HepG2 (cell line): ENCODE results near the gene UBR1. TPM values are rescaled to one million over a fixed set of nuclear protein-coding genes. Genes with fewer than 3 reads are reported as not detected.
A peak's percentile ranks its signal among the peaks of the same experiment; 100 is the strongest.

ENCODE experiments used
- ATAC-seq: fragments of 200-7000 bp; cut with Tn5 transposase; 3 replicates; pipeline ENCODE4 v1.9.1; 2020; ENCODE audit warnings: mild to moderate bottlenecking, moderate library complexity
- BruUV-seq: library from RNA; stranded (reverse); fragments of 400-500 nt; replicated peaks from 2 replicates; lab custom pipeline; 2021; lab: Mats Ljungman, UMichigan
- CTCF ChIA-PET: fragments of 300-600 bp; formaldehyde crosslinking; extraction: SDS; loops from one replicate; lab custom pipeline; 2021; ENCODE audit warnings: low total read pairs, inconsistent platforms, low intra/inter-chr PET ratio; lab: Yijun Ruan, JAX
- POLR2A ChIA-PET: fragments of 350-600 bp; sonication (Branson Sonifier 250); formaldehyde crosslinking; loops from one replicate; lab custom pipeline; 2020; ENCODE audit warnings: antibody characterized with exemption, inconsistent platforms; lab: Yijun Ruan, JAX
- DNase-seq: peaks from one replicate; pipeline ENCODE4 v3.0.0-alpha.2; 2015; ENCODE audit warnings: low spot score
- FAIRE-seq: peaks from 3 replicates; lab custom pipeline; 2011; peaks lifted over from hg19 to GRCh38; lab: Jason Lieb, UNC
- H2AFZ ChIP-seq: one replicate; pipeline ENCODE4 v1.6.1; 2011; ENCODE audit warnings: low read length, inconsistent platforms
- H3K27ac ChIP-seq: fragments of 300-600 bp; 3 replicates; pipeline ENCODE4 v1.8.0; 2011; ENCODE audit warnings: mixed run types, mild to moderate bottlenecking, mixed read lengths, low read length, inconsistent platforms; ENCODE audit not compliant: insufficient read depth; ENCODE audit errors: extremely low read length
- H3K27me3 ChIP-seq, 2 experiments: fragments of 200-600 bp in 1 of 2; 2 replicates in 1 of 2; 3 replicates in 1 of 2; pipeline versions ENCODE4 v1.6.0 to v1.8.0; 2011; ENCODE audit warnings: low read length in 2 of 2, mild to moderate bottlenecking in 2 of 2, moderate library complexity in 2 of 2, inconsistent platforms in 1 of 2; ENCODE audit not compliant: insufficient read depth in 2 of 2, control insufficient read depth in 1 of 2
- H3K36me3 ChIP-seq, 2 experiments: fragments of 200-600 bp in 1 of 2; replicated peaks in 1 of 2; 2 replicates in 1 of 2; 3 replicates in 1 of 2; pipeline versions ENCODE4 v1.5.1 to v1.8.0; 2011; ENCODE audit warnings: low read length in 2 of 2, inconsistent platforms in 1 of 2; ENCODE audit not compliant: insufficient read depth in 2 of 2, control insufficient read depth in 1 of 2
- H3K4me1 ChIP-seq: 2 replicates; pipeline ENCODE4 v1.5.1; 2012; ENCODE audit warnings: low read length, inconsistent platforms; ENCODE audit not compliant: insufficient read depth
- H3K4me2 ChIP-seq: 2 replicates; pipeline ENCODE4 v1.6.0; 2011; ENCODE audit warnings: low read depth, low read length, inconsistent platforms
- H3K4me3 ChIP-seq, 3 experiments: fragments of 200-600 bp in 1 of 3; sonication (generic), shearing (Covaris generic) in 1 of 3; replicated peaks in 1 of 3; 2 replicates each; pipeline ENCODE4 v1.5.1; 2011 to 2016; ENCODE audit warnings: low read length in 3 of 3, inconsistent platforms in 2 of 3, low read depth in 2 of 3, mild to moderate bottlenecking in 2 of 3, control low read depth in 1 of 3, mixed read lengths in 1 of 3; ENCODE audit not compliant: insufficient read depth in 1 of 3
- H3K79me2 ChIP-seq: one replicate; pipeline ENCODE4 v1.6.1; 2011; ENCODE audit warnings: low read length, inconsistent platforms; ENCODE audit not compliant: insufficient read depth
- H3K9ac ChIP-seq: 2 replicates; pipeline ENCODE4 v1.6.0; 2011; ENCODE audit warnings: mild to moderate bottlenecking, low read depth, low read length, inconsistent platforms; ENCODE audit not compliant: insufficient read depth
- H3K9me3 ChIP-seq: 2 replicates; pipeline ENCODE4 v1.5.1; 2012; ENCODE audit warnings: mild to moderate bottlenecking, low read length
- H4K20me1 ChIP-seq: 2 replicates; pipeline ENCODE4 v1.6.0; 2011; ENCODE audit warnings: inconsistent platforms, mild to moderate bottlenecking, low read length, moderate library complexity; ENCODE audit not compliant: insufficient read depth
- CEBPB ChIP-seq: IDR thresholded peaks from 2 replicates; pipeline ENCODE4 v1.6.1; 2011; ENCODE audit warnings: low read depth, low read length, improper control_type of control experiment, borderline replicate concordance
- CREM ChIP-seq, 2 experiments: sonication (generic) in 1 of 2; formaldehyde crosslinking in 1 of 2; IDR thresholded peaks; 2 replicates each; pipeline versions ENCODE4 v1.4.0 to v1.6.1; 2016 to 2020; ENCODE audit warnings: antibody characterized with exemption in 1 of 2, mild to moderate bottlenecking in 1 of 2, missing genetic modification reagents in 1 of 2
- EEA1 ChIP-seq: sonication (generic); formaldehyde crosslinking; IDR thresholded peaks from 2 replicates; pipeline ENCODE4 v1.5.1; 2020; ENCODE audit warnings: mild to moderate bottlenecking, missing genetic modification reagents, borderline replicate concordance
- FOXP1 ChIP-seq, 2 experiments: fragments of 450-650 bp in 1 of 2; IDR thresholded peaks; 2 replicates each; pipeline ENCODE4 v1.6.1; 2017 to 2018; ENCODE audit warnings: antibody characterized with exemption in 1 of 2
- HNF4A ChIP-seq: sonication (generic); formaldehyde crosslinking; IDR thresholded peaks from 2 replicates; pipeline ENCODE4 v1.4.0; 2020; ENCODE audit warnings: missing genetic modification reagents
- NR2C2 ChIP-seq: sonication (generic); formaldehyde crosslinking; IDR thresholded peaks from 2 replicates; pipeline ENCODE4 v1.4.0; 2020; ENCODE audit warnings: missing genetic modification reagents, mild to moderate bottlenecking, moderate library complexity, borderline replicate concordance
- NR2F1 ChIP-seq, 2 experiments: fragments of 450-650 bp in 1 of 2; formaldehyde crosslinking in 1 of 2; IDR thresholded peaks; 2 replicates each; pipeline versions ENCODE4 v1.5.0 to v1.6.1; 2016 to 2020; ENCODE audit warnings: mild to moderate bottlenecking in 1 of 2, missing compliant biosample characterization in 1 of 2, missing genetic modification reagents in 1 of 2, moderate library complexity in 1 of 2
- NR2F2 ChIP-seq: IDR thresholded peaks from 2 replicates; pipeline ENCODE4 v1.6.1; 2012; ENCODE audit warnings: low read depth, inconsistent platforms, borderline replicate concordance
- SALL1 ChIP-seq: sonication (generic); formaldehyde crosslinking; IDR thresholded peaks from 2 replicates; pipeline ENCODE4 v1.8.0; 2022; ENCODE audit warnings: mild to moderate bottlenecking, missing genetic modification reagents
- ZNF891 ChIP-seq: sonication (generic); formaldehyde crosslinking; IDR thresholded peaks from 2 replicates; pipeline ENCODE4 v1.5.0; 2020; ENCODE audit warnings: mild to moderate bottlenecking, missing genetic modification reagents
- WGBS: methylation state at CpG from one replicate; pipeline ENCODE4 v1.1.6; 2017; ENCODE audit warnings: low lambda C conversion rate; 5-methylcytosine and 5-hydroxymethylcytosine counted together
- in situ Hi-C: cut with HindIII; loops from 2 replicates; pipeline ENCODE4 v1.10.0; 2017; ENCODE audit warnings: low pct_unique_long_range_greater_than_20kb; ENCODE audit not compliant: extremely low pct_ligation_motif_present
- intact Hi-C: fragments of 100-400 bp; cut with micrococcal nuclease; formaldehyde crosslinking; loops from one replicate; pipeline ENCODE4 v1.10.0; 2022; ENCODE audit not compliant: unreplicated experiment
- polyA plus RNA-seq, 8 experiments: library from polyadenylated mRNA; depleted of rRNA in 3 of 8; stranded (reverse) in 7 of 8; unstranded in 1 of 8; fragments of >200 nt; fragmentation: Illumina TruSeq in 4 of 8; extraction: Trizol in 4 of 8; gene quantifications; 2 replicates each; pipeline versions ENCODE4 v1.2.1 to v1.2.3, GENCODE V29; 2011 to 2016; ENCODE audit warnings: low read depth in 4 of 8, missing spikeins in 1 of 8, mixed read lengths in 1 of 8; ENCODE audit not compliant: insufficient read depth in 1 of 8
- total RNA-seq, 5 experiments: library from RNA; depleted of rRNA; stranded (reverse); fragments of >200 nt; fragmentation: Illumina TruSeq; extraction: Trizol; gene quantifications; 2 replicates each; pipeline ENCODE4 v1.2.3, GENCODE V29; 2016; ENCODE audit warnings: low read depth in 1 of 5
- TF ChIP-seq, protein P1 (sequence below): sonication (generic); formaldehyde crosslinking; IDR thresholded peaks from 2 replicates; pipeline ENCODE4 v1.5.0; 2020; ENCODE audit warnings: mild to moderate bottlenecking, missing genetic modification reagents
- TF ChIP-seq, protein P2 (sequence below): sonication (generic); formaldehyde crosslinking; IDR thresholded peaks from 2 replicates; pipeline ENCODE4 v1.5.0; 2020; ENCODE audit warnings: missing genetic modification reagents
- TF ChIP-seq, protein P3 (sequence below): IDR thresholded peaks from 2 replicates; pipeline ENCODE4 v1.6.1; 2012; ENCODE audit warnings: low read depth, low read length, improper control_type of control experiment
- TF ChIP-seq, protein P4 (sequence below): IDR thresholded peaks from 2 replicates; pipeline ENCODE4 v1.6.1; 2016; ENCODE audit warnings: control low read depth

The UBR1 gene
- total and polyA plus RNA-seq, 2 of the 13 experiments (the other 11 are each of a cell fraction or from before 2014, with no cell fraction given): 6.4 to 18.0 TPM

DNA sequence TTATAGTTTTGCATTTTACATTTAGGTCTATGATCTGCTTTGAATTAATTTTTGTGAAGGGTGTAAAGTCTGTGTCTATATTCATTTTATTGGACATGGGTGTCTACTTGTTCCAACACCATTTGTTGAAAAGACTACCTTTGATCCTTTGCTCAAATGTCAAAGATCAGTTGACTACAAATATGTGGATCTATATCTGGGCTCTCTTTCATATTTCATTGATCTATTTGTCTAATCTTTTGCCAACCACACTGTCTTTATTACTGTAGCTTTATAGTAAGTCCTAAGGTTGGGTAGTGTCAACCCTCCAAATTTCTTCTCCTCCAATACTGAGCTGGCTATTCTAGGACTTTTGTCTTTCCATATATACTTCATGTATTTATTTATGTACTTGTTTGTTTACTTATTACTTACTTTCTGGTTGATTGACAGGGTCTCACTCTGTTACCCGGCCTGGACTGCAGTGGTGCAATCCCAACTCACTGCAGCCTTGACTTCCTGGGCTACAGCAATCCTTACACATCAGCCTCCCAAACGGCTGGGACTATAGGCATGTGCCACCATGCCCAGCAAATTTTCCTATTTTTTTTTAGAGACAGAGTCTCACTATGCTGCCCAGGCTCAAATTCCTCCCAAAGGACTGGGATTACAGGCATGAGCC lies 131.5 kb downstream of the UBR1 start:
- FAIRE-seq: no peak
- CTCF ChIA-PET: no interaction called here
- POLR2A ChIA-PET: no interaction called here
- Histone ChIP-seq H3K27ac (peak overlapping the region; percentile 38), H3K4me2 (no peak overlapping the region), H3K4me1 (peaks cover 20% of the 10 kb centered on the region), H3K27me3 (no peaks in the 10 kb centered on the region), H3K36me3 (peaks cover 6 to 34% of the 10 kb centered on the region in 2 experiments; a peak in 4 of 5 replicates), H3K79me2 (no peaks in the 10 kb centered on the region), H3K9me3 (no peaks in the 10 kb centered on the region), H4K20me1 (no peaks in the 10 kb centered on the region), H3K4me3 (no peak overlapping the region), H3K9ac (no peak overlapping the region), H2AFZ (no peak overlapping the region)
- intact Hi-C loops: no loop called here
- 25% methylated on average over 2 of the region's 2 CpGs for WGBS
- no peak for DNase-seq
- in situ Hi-C loops: no loop called here
- no TSS peak for BruUV-seq
- ATAC-seq: peak; percentile 85
- no peak for TF ChIP-seq ZNF891
- TF ChIP-seq, protein P1, sequence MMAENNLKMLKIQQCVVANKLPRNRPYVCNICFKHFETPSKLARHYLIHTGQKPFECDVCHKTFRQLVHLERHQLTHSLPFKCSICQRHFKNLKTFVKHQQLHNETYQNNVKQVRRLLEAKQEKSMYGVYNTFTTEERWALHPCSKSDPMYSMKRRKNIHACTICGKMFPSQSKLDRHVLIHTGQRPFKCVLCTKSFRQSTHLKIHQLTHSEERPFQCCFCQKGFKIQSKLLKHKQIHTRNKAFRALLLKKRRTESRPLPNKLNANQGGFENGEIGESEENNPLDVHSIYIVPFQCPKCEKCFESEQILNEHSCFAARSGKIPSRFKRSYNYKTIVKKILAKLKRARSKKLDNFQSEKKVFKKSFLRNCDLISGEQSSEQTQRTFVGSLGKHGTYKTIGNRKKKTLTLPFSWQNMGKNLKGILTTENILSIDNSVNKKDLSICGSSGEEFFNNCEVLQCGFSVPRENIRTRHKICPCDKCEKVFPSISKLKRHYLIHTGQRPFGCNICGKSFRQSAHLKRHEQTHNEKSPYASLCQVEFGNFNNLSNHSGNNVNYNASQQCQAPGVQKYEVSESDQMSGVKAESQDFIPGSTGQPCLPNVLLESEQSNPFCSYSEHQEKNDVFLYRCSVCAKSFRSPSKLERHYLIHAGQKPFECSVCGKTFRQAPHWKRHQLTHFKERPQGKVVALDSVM: peak; percentile 67
- TF ChIP-seq EEA1 (CRISPR knock-in tag): no peak
- TF ChIP-seq CEBPB: peak; percentile 58; the same call in 1 of the 2 replicates
- TF ChIP-seq, protein P2, sequence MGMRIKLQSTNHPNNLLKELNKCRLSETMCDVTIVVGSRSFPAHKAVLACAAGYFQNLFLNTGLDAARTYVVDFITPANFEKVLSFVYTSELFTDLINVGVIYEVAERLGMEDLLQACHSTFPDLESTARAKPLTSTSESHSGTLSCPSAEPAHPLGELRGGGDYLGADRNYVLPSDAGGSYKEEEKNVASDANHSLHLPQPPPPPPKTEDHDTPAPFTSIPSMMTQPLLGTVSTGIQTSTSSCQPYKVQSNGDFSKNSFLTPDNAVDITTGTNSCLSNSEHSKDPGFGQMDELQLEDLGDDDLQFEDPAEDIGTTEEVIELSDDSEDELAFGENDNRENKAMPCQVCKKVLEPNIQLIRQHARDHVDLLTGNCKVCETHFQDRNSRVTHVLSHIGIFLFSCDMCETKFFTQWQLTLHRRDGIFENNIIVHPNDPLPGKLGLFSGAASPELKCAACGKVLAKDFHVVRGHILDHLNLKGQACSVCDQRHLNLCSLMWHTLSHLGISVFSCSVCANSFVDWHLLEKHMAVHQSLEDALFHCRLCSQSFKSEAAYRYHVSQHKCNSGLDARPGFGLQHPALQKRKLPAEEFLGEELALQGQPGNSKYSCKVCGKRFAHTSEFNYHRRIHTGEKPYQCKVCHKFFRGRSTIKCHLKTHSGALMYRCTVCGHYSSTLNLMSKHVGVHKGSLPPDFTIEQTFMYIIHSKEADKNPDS: peak; percentile 80
- TF ChIP-seq FOXP1 (IDR thresholded peaks at IDR 0.05): peak; percentile 47; the same call in 1 of the 2 replicates
- TF ChIP-seq FOXP1 (CRISPR knock-in tag; IDR thresholded peaks at IDR 0.05): peak; percentile 76
- TF ChIP-seq NR2F2: peak; percentile 53; the same call in 1 of the 2 replicates
- TF ChIP-seq, protein P3, sequence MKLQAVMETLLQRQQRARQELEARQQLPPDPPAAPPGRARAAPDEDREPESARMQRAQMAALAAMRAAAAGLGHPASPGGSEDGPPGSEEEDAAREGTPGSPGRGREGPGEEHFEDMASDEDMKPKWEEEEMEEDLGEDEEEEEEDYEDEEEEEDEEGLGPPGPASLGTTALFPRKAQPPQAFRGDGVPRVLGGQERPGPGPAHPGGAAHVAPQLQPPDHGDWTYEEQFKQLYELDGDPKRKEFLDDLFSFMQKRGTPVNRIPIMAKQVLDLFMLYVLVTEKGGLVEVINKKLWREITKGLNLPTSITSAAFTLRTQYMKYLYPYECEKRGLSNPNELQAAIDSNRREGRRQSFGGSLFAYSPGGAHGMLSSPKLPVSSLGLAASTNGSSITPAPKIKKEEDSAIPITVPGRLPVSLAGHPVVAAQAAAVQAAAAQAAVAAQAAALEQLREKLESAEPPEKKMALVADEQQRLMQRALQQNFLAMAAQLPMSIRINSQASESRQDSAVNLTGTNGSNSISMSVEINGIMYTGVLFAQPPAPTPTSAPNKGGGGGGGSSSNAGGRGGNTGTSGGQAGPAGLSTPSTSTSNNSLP: peak; percentile 32; the same call in 1 of the 2 replicates
- peak in 1 of 2 experiments; percentile 55; a peak in 1 of 4 replicates for TF ChIP-seq NR2F1 (CRISPR knock-in tag; IDR thresholded peaks at IDR 0.05)
- peak; percentile 27; the same call in 1 of the 2 replicates for TF ChIP-seq CREM (IDR thresholded peaks at IDR 0.05)
- no peak for TF ChIP-seq CREM (CRISPR knock-in tag; IDR thresholded peaks at IDR 0.05)
- TF ChIP-seq, protein P4, sequence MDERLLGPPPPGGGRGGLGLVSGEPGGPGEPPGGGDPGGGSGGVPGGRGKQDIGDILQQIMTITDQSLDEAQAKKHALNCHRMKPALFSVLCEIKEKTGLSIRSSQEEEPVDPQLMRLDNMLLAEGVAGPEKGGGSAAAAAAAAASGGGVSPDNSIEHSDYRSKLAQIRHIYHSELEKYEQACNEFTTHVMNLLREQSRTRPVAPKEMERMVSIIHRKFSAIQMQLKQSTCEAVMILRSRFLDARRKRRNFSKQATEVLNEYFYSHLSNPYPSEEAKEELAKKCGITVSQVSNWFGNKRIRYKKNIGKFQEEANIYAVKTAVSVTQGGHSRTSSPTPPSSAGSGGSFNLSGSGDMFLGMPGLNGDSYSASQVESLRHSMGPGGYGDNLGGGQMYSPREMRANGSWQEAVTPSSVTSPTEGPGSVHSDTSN (CRISPR knock-in tag): peak; percentile 74
- no peak for TF ChIP-seq NR2C2 (CRISPR knock-in tag)
- peak; percentile 64 for TF ChIP-seq HNF4A (CRISPR knock-in tag)
- TF ChIP-seq SALL1 (CRISPR knock-in tag): peak; percentile 56
